Hepatic stellate cell (primary cell): Measurements from ENCODE around the gene GAB1.
"Not testable (repeated sequence)": the region's sequence is repeated elsewhere in the genome, so short reads cannot be mapped to it uniquely, and the experiment has no call there.

ENCODE experiments used
- DNase-seq: peaks from one replicate; pipeline ENCODE4 v3.0.0; 2011; ENCODE audit warnings: low spot score

The GAB1 gene

DNA sequence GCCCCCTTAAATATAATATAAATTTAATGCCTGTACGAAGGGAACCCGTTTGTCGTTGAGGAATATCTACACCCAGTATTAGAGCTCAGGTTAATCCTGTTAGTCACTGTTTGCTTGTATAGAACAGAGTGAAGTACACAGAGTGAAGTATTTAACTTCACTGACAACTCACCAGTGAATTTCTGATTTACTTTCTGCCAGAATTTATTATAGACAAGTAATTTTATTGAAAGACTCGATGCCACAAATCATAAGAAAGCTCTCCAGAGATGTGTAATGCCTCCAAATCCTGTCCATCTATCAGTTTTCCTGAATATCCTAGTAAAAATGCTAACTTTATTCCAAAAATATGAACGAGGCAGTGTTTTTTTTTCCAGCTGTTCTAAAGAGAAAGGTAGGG lies 1.6 kb downstream of the GAB1 start:
- DNase-seq, result no peak

DNA sequence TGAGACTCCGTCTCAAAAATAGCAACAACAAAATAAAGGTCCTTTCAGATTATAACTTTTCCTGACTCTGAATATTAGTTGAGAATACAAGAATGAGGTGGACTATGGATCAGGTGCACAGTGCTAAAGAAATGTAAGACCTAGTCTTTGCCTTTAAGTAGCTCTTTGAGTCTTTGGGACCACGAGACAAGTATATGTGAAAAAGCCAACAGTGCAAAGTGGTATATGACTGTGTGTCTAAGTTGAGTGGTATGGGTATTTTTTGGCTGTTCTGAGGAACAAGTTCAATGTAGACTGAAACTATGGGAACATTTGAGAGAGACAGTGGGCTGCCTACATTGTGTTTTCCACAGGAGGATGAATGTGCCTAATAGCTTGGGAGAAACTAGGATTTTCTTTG lies 2.8 kb downstream of the GAB1 start:
- no peak for DNase-seq

DNA sequence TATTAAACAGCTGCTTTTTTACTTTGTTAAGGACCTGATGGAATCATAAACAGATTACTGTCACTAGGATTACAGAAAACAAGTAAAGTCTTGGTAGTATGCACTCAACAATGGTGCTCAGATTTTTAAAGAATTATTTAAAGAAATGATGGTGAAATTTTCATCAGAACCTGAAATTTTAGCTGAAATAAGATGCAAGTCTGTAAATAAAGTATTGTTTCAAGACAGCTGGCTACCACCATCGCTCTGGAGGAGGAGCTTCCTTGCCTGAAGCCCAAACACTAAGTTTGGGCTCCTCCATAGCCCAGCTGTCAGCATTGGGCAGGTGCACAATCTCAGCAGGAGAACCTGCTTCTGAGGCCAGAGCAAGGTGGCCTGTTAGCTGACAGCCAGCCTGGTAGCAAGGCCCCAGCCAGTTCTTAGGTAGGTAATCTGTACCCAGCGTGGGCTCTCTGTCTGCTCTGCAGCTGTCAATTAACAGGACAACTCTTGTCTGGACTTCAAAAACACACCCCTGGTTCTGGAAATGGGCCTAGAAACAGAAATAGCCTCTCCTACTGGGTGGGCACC lies 4.6 kb downstream of the GAB1 start:
- no peak for DNase-seq

DNA sequence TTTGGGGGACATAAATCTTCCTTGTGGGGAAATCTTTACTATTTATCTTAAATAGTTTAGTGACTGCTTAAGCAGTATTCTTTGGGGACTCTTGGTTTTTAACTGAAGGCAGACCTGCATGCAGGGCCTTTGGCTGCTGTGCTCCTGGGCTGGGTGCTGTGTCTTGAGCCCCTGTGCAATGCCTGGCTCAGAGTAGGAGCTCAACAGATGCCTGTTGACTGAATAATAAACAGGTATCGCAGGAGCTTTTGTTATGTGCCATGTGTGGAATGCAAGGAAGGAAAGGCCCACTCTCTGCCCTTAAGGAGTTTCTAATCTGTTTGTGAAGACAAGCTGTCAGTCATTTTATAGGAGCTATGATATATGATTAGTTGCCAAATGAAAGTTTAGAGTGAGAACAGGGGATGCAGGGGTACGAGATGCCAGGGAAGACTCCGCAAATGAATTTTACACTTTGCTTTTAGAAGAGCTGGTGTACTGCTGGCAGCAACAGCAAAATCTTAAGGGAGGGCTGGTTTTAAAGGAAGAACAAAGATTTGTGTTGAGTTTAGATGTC lies 6.7 kb downstream of the GAB1 start:
- no peak for DNase-seq

GRCh38 chr4:143344041-143344440 lies 7.4 kb downstream of the GAB1 start:
- no peak for DNase-seq

- no peak for DNase-seq
Measured at GRCh38 chr4:143344774-143345173, 8.1 kb downstream of the GAB1 start.

DNA sequence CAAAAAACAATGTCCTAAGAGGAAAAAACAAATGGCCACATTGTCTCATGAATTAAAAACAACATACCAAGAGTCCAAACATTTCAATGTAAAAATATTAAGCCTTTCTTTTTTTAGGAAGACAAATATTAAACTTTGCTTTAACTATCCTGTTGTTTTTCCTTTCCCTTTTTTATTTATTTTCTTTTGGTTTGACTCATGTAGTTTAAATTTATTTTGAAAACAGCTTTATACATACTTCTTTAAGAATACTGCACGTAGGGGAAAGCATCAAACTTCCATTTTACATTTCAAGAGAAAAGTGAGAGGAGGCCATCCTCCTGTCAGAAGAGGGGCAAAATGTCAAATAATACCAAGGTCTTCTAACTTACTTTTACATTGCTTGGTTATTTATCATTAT lies 8.7 kb downstream of the GAB1 start:
- no peak for DNase-seq

DNA sequence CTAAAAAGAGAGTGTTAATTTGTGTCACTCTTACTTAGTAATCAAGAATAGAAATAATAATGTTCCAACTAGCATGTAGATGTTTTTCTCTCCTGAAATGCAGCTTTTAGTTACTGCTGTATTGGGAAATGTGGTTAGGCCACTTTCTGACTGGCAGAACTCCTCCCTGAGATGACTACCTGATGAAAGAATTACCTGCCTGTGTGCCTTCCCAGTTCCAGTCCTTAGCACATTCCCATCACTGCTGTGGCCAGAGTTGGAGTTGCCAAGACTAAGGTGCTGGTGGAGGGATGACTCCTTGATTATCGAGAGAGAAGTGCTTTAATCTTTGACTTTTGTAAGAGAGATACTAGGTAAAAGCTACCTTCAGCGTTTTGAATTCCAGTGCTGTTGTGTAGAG lies 9.5 kb downstream of the GAB1 start:
- no peak for DNase-seq

DNA sequence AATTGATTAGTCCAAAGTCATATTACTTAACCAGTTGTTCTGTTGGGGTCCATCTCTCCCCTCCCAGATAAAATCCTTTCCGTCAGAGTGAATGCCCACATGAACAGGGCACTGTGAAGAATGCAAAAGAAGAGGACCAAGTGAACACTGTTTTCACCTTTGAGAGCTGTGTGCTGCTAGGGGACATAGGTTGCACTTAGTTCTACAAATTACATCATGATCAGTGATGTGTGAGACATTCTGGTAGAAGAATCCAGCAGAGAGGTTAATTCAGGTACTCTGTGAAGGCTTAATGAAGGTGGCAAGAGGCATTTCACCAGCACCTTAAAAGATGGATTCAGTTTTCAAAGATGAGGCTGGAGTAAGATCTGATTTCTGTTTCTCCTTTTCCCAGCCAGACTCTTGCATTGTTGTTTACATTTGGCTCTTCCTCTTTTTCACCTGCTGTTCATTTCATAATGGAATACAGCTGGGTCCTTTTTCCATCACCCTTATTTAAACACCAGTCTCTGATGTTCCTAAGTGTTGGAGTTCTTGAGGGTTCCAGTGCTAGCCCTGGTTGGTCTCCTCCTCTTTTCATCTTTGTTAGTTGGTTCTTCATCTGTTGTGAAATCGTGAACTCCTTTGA lies 10.9 kb downstream of the GAB1 start:
- DNase-seq, result no peak

GRCh38 chr4:143348233-143349077 lies 11.8 kb downstream of the GAB1 start:
- no peak for DNase-seq

GRCh38 chr4:143349858-143350527 lies 13.3 kb downstream of the GAB1 start:
- DNase-seq, result not testable (repeated sequence)

DNA sequence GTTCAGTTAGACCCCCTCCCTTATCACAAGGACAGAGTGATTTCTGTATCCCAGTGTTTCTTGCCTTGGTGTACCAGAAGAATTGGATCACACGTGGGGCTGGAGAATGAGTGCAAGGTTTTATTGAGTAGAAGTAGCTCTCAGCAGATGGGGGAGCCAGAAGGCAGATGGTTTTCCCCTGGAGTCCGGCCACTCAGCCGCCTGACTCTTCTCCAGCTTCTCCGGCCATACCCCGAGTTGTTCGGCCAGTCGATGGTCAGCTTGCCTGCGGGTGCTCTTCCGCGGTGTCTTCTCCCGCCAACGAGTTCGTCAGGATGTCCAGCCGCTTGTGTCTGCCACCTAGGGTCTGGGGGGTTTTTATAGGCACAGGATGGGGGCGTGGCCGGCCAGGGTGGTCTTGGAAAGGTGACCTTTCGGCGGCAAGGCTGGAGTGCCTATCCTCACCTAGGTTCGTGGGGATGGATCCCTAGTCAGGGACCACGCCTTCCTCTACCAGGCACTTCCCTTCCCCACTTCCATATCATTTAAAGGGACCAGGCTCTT lies 14.5 kb downstream of the GAB1 start:
- DNase-seq, result no peak

- DNase-seq, result no peak
Measured at GRCh38 chr4:143351774-143352451, 15.2 kb downstream of the GAB1 start.

DNA sequence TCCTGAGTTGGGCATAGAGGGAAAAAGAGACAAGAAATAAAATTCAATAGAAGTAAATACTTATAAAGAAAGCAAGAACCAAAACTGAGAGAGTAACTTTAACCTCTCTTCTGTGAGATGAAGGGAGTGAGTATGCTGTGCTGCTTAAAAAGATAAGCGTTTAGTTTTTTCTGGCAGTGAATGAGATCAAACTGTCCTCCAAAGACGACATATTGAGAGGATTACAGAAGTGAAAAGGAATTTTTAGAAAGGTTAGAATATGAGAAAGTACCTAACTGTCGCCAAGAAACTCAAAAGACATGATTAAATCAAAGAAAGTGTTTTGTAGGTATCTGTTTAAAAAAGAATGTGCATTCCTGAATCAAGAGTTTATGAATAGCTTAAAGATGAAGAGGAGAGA lies 16.0 kb downstream of the GAB1 start:
- no peak for DNase-seq

- DNase-seq, result no peak
Measured at GRCh38 chr4:143353797-143354196, 17.1 kb downstream of the GAB1 start.

- DNase-seq, result no peak
Measured at GRCh38 chr4:143354990-143355389, 18.3 kb downstream of the GAB1 start.

- peak; percentile 32 for DNase-seq
Measured at GRCh38 chr4:143355540-143356217, 19.0 kb downstream of the GAB1 start.

- DNase-seq, result no peak
Measured at GRCh38 chr4:143356493-143356892, 19.8 kb downstream of the GAB1 start.

DNA sequence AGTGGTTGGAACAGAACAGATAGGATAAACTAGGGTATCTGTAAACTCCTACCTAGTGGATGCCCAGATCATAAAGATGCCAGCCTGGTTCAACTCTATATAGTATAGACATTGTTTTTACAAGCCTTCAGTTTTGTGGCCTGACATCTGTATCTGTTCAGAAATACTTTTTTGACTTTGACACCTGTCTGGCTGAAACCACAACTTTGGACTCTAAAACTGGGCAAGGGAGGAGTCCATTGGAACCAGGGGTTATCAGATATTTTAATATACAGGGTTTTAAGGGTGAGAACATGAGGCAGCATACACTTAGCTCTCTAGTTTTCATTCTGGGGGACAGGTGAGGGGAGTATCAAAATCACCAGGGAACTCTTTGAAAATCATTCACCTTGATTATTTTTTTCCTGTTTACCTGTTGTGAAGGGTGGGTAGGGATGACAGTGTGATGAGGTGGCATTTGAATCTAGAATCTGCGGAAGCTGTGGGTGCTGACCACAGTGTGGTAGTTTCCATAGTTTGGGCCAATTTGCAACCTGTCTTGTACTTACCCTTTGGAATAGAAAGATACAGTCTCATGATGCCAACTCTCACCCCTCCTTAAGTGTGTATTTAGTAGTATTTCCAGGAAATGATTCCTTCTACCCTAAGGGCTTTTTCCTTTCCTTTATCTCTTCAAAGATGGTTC lies 20.6 kb downstream of the GAB1 start:
- no peak for DNase-seq

- DNase-seq, result no peak
Measured at GRCh38 chr4:143358419-143358818, 21.7 kb downstream of the GAB1 start.
